CD4-positive, alpha-beta T cell (primary cell): ENCODE data around the gene DYNLL1. TPM values are rescaled to one million over a fixed set of nuclear protein-coding genes. Genes with fewer than 3 reads are reported as not detected.
A peak's percentile ranks its signal among the peaks of the same experiment; 100 is the strongest.
"Not testable (repeated sequence)": the region's sequence is repeated elsewhere in the genome, so short reads cannot be mapped to it uniquely, and the experiment has no call there.

Experiments used
- ATAC-seq: fragments of 200-7000 bp; cut with Tn5 transposase; one replicate; pipeline ENCODE4 v1.10.0; 2022; ENCODE audit warnings: mild to moderate bottlenecking; ENCODE audit not compliant: poor library complexity
- CTCF ChIA-PET: fragments of 350-600 bp; sonication (Branson Sonifier 250); formaldehyde crosslinking; loops from one replicate; lab custom pipeline; 2021; ENCODE audit warnings: antibody characterized with exemption, inconsistent platforms; lab: Charles Lee
- POLR2A ChIA-PET: fragments of 350-600 bp; sonication (Branson Sonifier 250); formaldehyde crosslinking; loops from one replicate; lab custom pipeline; 2021; ENCODE audit warnings: antibody characterized with exemption, inconsistent platforms; lab: Charles Lee
- DNase-seq, 14 experiments: peaks; one replicate each; pipeline ENCODE4 v3.0.0-alpha.2; 2013 to 2020; ENCODE audit warnings: mixed read lengths in 2 of 14
- H3K27ac ChIP-seq, 2 donors: one replicate each; pipeline versions ENCODE4 v1.5.1 to v1.7.0; 2013; ENCODE audit warnings: low read length in 2 of 2, low read depth in 1 of 2, mild to moderate bottlenecking in 1 of 2
- H3K27me3 ChIP-seq, 2 experiments: 1 replicate in 1 of 2; 2 replicates in 1 of 2; pipeline versions ENCODE4 v1.6.1 to v1.7.0; 2013; ENCODE audit warnings: low read length in 2 of 2, control low read depth in 1 of 2, mild to moderate bottlenecking in 1 of 2, moderate library complexity in 1 of 2; ENCODE audit not compliant: insufficient read depth in 2 of 2, control insufficient read depth in 1 of 2
- H3K36me3 ChIP-seq: one replicate; pipeline ENCODE4 v1.6.1; 2013; ENCODE audit warnings: low read length, control low read depth; ENCODE audit not compliant: insufficient read depth
- H3K4me1 ChIP-seq: one replicate; pipeline ENCODE4 v1.6.1; 2013; ENCODE audit warnings: low read length, control low read depth; ENCODE audit not compliant: insufficient read depth
- H3K4me3 ChIP-seq: one replicate; pipeline ENCODE4 v1.5.1; 2013; ENCODE audit warnings: mild to moderate bottlenecking, low read length, moderate library complexity
- H3K9me3 ChIP-seq, 2 experiments: 1 replicate in 1 of 2; 2 replicates in 1 of 2; pipeline versions ENCODE4 v1.6.1 to v1.7.0; 2013; ENCODE audit warnings: low read length in 2 of 2, mild to moderate bottlenecking in 2 of 2, control low read depth in 1 of 2, moderate library complexity in 1 of 2; ENCODE audit not compliant: control insufficient read depth in 1 of 2, insufficient read depth in 1 of 2
- H3K27ac Mint-ChIP-seq: one replicate; pipeline ENCODE4 v1.8.0; 2020; ENCODE audit warnings: mixed read lengths
- H3K27me3 Mint-ChIP-seq: one replicate; pipeline ENCODE4 v1.8.0; 2021; ENCODE audit warnings: mixed read lengths
- H3K36me3 Mint-ChIP-seq: one replicate; pipeline ENCODE4 v1.8.0; 2021; ENCODE audit warnings: low read depth, mixed read lengths
- H3K4me1 Mint-ChIP-seq: one replicate; pipeline ENCODE4 v1.8.0; 2021; ENCODE audit warnings: low read depth, mixed read lengths
- H3K4me3 Mint-ChIP-seq: one replicate; pipeline ENCODE4 v1.8.0; 2020; ENCODE audit warnings: mild to moderate bottlenecking, mixed read lengths
- H3K9me3 Mint-ChIP-seq: one replicate; pipeline ENCODE4 v1.8.0; 2020; ENCODE audit warnings: mixed read lengths
- intact Hi-C, 2 experiments: fragments of 100-400 bp; cut with DNase I in 1 of 2; cut with micrococcal nuclease in 1 of 2; formaldehyde crosslinking; loops; one replicate each; pipeline versions ENCODE4 v1.15.1 to v1.9.0; 2023 to 2025; cut with DNase I, micrococcal nuclease
- total RNA-seq, 174 experiments: library from RNA in 2 of 174; stranded (reverse) in 2 of 174; gene quantifications; one replicate each; pipeline ENCODE4 v1.2.3 and lab custom pipeline; 2021 to 2026
- TF ChIP-seq, protein P1 (sequence below): fragments of 200-600 bp; IDR thresholded peaks from one replicate; pipeline ENCODE4 v1.8.0; 2022; ENCODE audit warnings: antibody characterized with exemption, mild to moderate bottlenecking

Gene DYNLL1
- total RNA-seq, 2 experiments from 2014 or later: 23.6 to 24.5 TPM

DNA sequence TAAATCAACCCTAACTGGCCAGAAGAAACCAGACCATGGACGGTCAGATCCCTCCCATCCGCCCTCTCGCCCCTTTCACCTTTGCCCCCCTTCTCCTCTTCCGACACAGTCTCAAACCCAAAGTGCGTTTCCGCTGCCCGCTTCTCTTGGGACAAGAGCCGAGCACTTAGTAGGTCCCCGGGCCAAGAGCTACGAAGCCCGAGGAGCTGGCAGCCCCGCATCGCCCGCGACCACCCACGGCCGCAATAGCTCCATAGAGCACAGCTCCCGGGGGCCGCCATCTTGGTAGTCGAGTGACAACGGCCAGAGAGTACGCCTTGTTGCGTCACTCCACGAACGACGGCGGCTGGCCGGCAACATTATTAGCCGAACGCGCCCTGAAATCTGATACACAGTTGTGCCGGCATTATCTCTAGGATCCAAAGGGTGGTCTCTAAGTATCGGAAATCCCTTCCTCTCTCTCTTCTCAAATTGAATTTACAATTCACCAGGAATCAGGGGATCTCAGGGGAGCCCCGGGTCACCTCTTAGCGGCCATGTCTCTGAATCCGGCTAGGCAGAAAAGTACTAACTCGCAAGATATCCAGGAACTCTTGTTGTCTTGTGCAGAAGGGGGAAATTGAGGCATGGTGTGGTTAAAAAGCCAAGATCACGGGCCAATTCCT is 33.1 kb downstream of the DYNLL1 start, which contains the start of gene COQ5:
Gene COQ5, minus strand, starts transcription at position 298 of the 665 bp plus-strand sequence. Its CDS starts 17 bp downstream, at position 281.
- H3K36me3 ChIP-seq: no peaks in the 10 kb centered on the region
- intact Hi-C loops: loop anchor here (1.0 to 2.0 kb wide), 4 partner anchors 32 to 90 kb away; partner anchors contain the start of genes DYNLL1 (in 2 of the 2), COX6A1 (in 1 of the 2), GATC (in 1 of the 2) and TRIAP1 (in 1 of the 2)
- TF ChIP-seq, protein P1, sequence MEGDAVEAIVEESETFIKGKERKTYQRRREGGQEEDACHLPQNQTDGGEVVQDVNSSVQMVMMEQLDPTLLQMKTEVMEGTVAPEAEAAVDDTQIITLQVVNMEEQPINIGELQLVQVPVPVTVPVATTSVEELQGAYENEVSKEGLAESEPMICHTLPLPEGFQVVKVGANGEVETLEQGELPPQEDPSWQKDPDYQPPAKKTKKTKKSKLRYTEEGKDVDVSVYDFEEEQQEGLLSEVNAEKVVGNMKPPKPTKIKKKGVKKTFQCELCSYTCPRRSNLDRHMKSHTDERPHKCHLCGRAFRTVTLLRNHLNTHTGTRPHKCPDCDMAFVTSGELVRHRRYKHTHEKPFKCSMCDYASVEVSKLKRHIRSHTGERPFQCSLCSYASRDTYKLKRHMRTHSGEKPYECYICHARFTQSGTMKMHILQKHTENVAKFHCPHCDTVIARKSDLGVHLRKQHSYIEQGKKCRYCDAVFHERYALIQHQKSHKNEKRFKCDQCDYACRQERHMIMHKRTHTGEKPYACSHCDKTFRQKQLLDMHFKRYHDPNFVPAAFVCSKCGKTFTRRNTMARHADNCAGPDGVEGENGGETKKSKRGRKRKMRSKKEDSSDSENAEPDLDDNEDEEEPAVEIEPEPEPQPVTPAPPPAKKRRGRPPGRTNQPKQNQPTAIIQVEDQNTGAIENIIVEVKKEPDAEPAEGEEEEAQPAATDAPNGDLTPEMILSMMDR: no peak
- DNase-seq (peak; percentile 70 to 89 (median 79)), ATAC-seq (peak; percentile 97)
- H3K9me3 ChIP-seq: no peaks in the 10 kb centered on the region
- ChIA-PET CTCF (no interaction called here), POLR2A (interaction anchor here (0.6 to 2.1 kb wide), 15 partner anchors 9 to 1563 kb away, joined by 3 to 24 read pairs (median 4); partner anchors contain the start of genes DYNLL1, POP5, PSMD9 and RNU4-1)
- Mint-ChIP-seq H3K36me3 (peaks cover 14% of the 10 kb centered on the region), H3K4me1 (peaks cover 32% of the 10 kb centered on the region), H3K4me3 (peak within 1 kb of the TSS; percentile 100), H3K27ac (peak within 1 kb of the TSS; percentile 95), H3K9me3 (no peaks in the 10 kb centered on the region), H3K27me3 (no peaks in the 10 kb centered on the region)
- H3K27me3 ChIP-seq: no peaks in the 10 kb centered on the region
- peaks cover 27% of the 10 kb centered on the region for H3K4me1 ChIP-seq
- H3K27ac ChIP-seq: peak within 1 kb of the TSS; percentile 69 to 73
- H3K4me3 ChIP-seq: peak within 1 kb of the TSS; percentile 92

DNA sequence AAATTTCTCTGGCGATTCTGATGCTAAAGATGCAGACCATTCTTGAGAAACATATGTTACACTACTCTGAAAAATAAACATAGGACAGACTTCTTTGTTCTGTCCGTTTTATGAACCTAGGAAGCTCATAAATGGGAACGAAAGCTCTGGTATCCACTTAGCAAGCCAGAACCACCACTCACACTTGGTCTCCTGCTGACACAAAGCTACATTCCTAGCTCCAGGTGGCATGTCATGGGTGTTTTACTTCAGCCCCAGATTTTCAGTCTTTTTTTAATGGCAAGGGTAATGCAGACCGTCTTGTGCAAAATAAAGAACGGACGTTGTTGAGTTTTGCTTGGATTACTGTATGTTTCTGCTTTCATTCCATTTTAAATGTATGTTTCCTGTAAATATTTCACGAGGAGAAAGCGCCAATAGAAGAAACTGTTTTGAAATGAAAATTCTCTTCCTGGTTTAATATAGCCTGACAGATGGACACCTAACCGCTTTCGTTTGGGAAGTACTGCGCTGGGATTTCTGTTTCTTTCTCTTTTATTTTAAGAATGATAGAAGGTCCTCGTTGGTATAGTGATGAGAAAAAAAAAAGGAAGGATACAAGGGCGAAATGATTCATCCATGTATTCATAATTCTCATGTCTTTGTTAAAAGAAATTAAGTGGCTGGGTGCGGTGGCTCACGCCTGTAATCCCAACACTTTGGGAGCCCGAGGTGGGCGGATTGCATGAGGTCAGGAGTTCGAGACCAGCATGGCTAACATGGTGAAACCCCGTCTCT is 33.9 kb downstream of the DYNLL1 start:
- Mint-ChIP-seq H3K9me3 (no peaks in the 10 kb centered on the region), H3K36me3 (peaks cover 21% of the 10 kb centered on the region), H3K4me3 (peak overlapping the region; percentile 100), H3K27me3 (no peaks in the 10 kb centered on the region), H3K4me1 (peaks cover 35% of the 10 kb centered on the region), H3K27ac (peak overlapping the region; percentile 95)
- ChIA-PET POLR2A (interaction anchor here (1.0 to 2.1 kb wide), 7 partner anchors 9 to 328 kb away, joined by 3 to 24 read pairs (median 4); partner anchors contain the start of genes DYNLL1, POP5 and RNU4-1), CTCF (no interaction called here)
- no peaks in the 10 kb centered on the region for H3K27me3 ChIP-seq
- peaks cover 28% of the 10 kb centered on the region for H3K4me1 ChIP-seq
- TF ChIP-seq, protein P1: no peak
- no peak for ATAC-seq
- intact Hi-C loops: loop anchor here (1.0 to 5.0 kb wide), 5 partner anchors 33 to 93 kb away; partner anchors contain the start of genes COX6A1 (in 2 of the 2), DYNLL1 (in 2 of the 2), GATC (in 1 of the 2) and TRIAP1 (in 1 of the 2)
- no peaks in the 10 kb centered on the region for H3K9me3 ChIP-seq
- H3K27ac ChIP-seq: peak overlapping the region; percentile 69 to 73
- DNase-seq: peak in 2 of 14 experiments; percentile 14 to 38
- H3K4me3 ChIP-seq: peak overlapping the region; percentile 92
- no peaks in the 10 kb centered on the region for H3K36me3 ChIP-seq

DNA sequence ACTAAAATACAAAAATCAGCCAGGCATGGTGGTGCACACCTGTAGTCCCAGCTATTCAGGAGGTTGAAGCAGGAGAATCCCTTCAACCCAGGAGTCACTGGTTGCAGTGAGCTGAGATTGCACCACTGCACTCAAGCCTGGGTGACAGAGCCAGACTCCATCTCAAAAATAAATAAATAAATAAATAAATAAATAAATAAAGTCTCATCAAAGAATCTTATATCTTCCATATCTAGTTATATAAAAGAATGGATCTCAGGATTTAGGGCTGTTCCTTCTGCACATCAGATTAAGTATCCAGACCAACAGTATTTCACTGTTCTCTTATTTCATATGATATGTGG is 34.5 kb downstream of the DYNLL1 start:
- H3K4me3 Mint-ChIP-seq: peak overlapping the region; percentile 100
- H3K27me3 Mint-ChIP-seq, H3K4me3 ChIP-seq, H3K9me3 Mint-ChIP-seq, H3K27ac ChIP-seq, ATAC-seq, H3K36me3 ChIP-seq, POLR2A ChIA-PET, H3K9me3 ChIP-seq, DNase-seq, H3K27me3 ChIP-seq, CTCF ChIA-PET: not testable (repeated sequence)
- peaks cover 27% of the 10 kb centered on the region for H3K36me3 Mint-ChIP-seq
- intact Hi-C loops: loop anchor here in 1 of 2 experiments (5.0 kb wide), 1 partner anchor 93 kb away; the partner anchor contains the start of gene COX6A1
- peaks cover 28% of the 10 kb centered on the region for H3K4me1 ChIP-seq
- peak overlapping the region; percentile 95 for H3K27ac Mint-ChIP-seq
- peaks cover 39% of the 10 kb centered on the region for H3K4me1 Mint-ChIP-seq
